CD4-positive, alpha-beta T cell treated with Interleukin-4 for 1 hour (primary cell): Measurements from ENCODE around the gene OR7C1.

ENCODE experiments used
- DNase-seq, 2 donors: peaks; one replicate each; pipeline ENCODE4 v3.0.0-alpha.2; 2020 to 2022

Gene OR7C1

GRCh38 chr19:14765403-14765802 is 69.6 kb downstream of the OR7C1 start:
- peak in 1 of 2 donors; percentile 13 for DNase-seq

GRCh38 chr19:14764401-14764800 is 70.6 kb downstream of the OR7C1 start:
- no peak for DNase-seq

DNA sequence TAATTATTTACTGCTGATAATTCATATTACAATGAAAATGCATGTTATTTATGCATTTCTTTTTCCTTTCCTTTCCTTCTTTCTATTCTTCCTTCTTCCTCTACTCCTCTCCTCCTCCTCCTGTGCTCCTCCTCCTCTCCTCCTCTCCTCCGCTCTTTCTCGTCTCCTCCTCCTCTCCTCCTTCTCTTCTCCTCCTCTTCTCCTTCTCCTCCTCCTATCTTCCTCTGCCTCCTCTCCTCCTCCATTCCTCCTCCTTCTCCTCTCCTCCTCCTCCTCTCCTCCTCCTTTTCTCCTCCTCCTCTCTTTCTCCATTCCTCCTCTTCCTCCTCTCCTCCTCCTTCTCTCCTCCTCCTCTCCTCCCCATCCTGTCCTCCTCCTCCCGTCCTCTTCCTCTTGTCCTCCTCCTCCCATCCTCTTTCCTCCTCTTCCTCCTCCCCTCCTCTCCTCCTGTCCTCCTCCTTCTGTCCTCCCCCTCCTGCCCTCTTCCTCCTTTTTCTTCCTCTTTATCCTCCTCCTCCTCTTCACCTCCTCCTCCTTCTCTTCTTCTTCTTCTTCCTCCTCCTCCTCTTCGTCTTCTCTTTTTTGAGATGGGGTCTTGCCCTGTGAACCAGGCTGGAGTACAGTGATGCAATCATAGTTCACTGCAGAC is 71.4 kb downstream of the OR7C1 start:
- DNase-seq, result no peak

GRCh38 chr19:14762111-14762510 is 72.9 kb downstream of the OR7C1 start:
- DNase-seq, result no peak

DNA sequence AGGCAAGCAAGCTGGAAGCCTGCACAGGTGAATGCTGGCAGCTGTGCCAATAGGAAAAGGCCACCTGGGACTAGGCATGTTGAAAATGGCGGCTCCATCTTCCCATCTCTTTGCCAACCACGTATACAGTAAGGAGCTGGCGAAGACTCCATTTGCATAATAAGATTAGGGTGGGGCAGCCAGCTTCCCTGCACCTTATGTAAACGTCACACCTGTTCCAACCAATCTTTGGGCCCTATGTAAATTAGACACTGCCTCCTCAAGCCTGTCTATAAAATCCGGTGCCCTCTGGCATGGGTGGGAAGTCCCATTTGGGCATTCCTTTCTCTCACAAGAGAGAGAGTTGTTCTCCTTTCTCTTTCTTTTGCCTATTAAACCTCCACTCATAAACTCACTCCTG is 73.4 kb downstream of the OR7C1 start:
- no peak for DNase-seq

DNA sequence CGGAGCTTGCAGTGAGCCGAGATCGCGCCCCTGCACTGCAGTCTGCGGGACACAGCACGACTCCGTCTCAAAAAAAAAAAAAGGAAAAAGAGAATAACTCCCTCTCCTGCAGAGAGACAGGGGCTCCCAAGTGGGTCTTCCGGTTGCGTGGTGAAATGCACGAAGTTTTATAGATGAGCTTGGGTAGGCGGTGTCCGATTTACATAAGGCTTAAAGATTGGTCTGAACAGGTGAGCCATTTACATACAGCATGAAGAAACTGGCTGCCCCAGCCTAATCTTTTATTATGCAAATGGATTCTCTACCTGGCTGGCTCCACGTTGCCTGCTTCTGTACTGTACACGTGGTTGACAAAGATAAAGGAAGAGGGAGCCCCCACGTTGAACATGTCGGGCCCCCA is 76.2 kb downstream of the OR7C1 start:
- DNase-seq, result no peak

DNA sequence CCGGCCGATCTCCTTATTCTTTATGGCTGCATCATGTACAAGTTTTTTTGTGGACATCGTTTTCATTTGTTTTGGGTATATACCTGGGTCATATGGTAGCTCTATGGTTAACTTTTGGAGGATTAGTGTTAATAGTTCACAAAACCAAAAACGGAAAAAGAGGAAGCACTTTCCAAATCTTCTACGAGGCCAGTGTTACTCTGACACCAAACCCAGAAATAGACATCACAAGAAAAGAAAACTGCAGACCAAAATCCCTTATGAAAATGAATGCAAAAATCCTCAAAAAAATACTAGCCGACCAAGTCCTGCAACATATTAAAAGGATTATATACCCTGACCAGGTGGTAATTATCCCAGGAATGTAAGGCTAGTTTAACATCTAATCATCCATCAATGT is 86.4 kb downstream of the OR7C1 start:
- DNase-seq, result no peak
